ENCODE data around the gene STUB1.

GRCh38 chr16:670485-671352 lies 9.5 kb upstream of the STUB1 start:
- TF ChIP-seq CTCF (IDR thresholded peaks at IDR 0.05) (no peak), EP300 (IDR thresholded peaks at IDR 0.05; ENCODE audit: low read depth) (no peak)

Data from transverse colon (tissue), 3 donors.